ENCODE measurements around the gene LMOD3. TPM values are rescaled to one million over a fixed set of nuclear protein-coding genes. Genes with fewer than 3 reads are reported as not detected.

LMOD3 gene
- total and polyA plus RNA-seq, 2 donors (not counting 3 experiments of a cell fraction or from before 2014, with no cell fraction given) = not detected

DNA sequence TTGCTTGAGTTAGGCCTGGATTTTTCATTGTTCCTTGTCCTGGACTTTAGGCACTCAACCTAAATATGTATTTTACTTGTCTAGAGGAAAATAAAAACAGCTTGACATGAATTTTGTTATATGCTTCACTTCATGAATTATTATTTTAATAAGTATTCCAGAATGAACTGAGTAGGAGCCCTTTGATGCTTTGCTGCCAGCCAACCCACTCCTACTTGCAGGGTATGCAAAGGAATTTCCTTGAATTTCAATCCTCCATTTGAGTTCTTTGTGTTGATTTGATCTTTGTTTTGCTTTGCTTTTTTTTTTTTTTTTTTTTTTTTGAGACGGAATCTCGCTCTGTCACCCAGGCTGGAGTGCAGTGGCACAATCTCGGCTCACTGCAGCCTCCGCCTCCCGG, 26.1 kb downstream of the LMOD3 start:
- ChIA-PET POLR2A (no interaction called here), CTCF (interaction anchor here (1.1 kb wide), 1 partner anchor 25 kb away, joined by 3 read pairs; no protein-coding TSS in a partner anchor)
- no TSS peak for BruUV-seq (replicated peaks)
- H3K4me2 ChIP-seq (ENCODE audit: insufficient read depth, low read length) = no peak overlapping the region
- H3K27ac ChIP-seq (ENCODE audit: insufficient read depth, low read depth, low read length) = no peak overlapping the region
- H3K4me1 ChIP-seq (ENCODE audit: control insufficient read depth, extremely low read depth, insufficient read depth, low read length) = peaks cover 28% of the 10 kb centered on the region
- DNase-seq (ENCODE audit: low read depth, low spot score) = no peak
- no peaks in the 10 kb centered on the region for H3K9me3 ChIP-seq (replicated peaks; ENCODE audit: control insufficient read depth, insufficient read depth, low read length)
- H3K4me3 ChIP-seq (replicated peaks in 1 of 3; ENCODE audit: insufficient read depth in 1 of 3, low read depth in 1 of 3, low read length in 3 of 3) = no peak overlapping the region
- H3K9me1 ChIP-seq (replicated peaks; ENCODE audit: control insufficient read depth, extremely low read depth, insufficient read depth, low read length) = no peaks in the 10 kb centered on the region
- H4K20me1 ChIP-seq (replicated peaks; ENCODE audit: control insufficient read depth, extremely low read depth, insufficient read depth, low read length) = no peaks in the 10 kb centered on the region
- dilution Hi-C loops (cut with MboI; ENCODE audit: extremely low pct_ligation_motif_present, low sequenced_read_pairs) = no loop called here
- H2AFZ ChIP-seq (ENCODE audit: low read depth, low read length) = no peak overlapping the region
- TF ChIP-seq GATA2 (IDR thresholded peaks at IDR 0.05; ENCODE audit: insufficient read depth, insufficient read length, low read depth, low read length) (no peak), MYC (IDR thresholded peaks at IDR 0.05; ENCODE audit: low read depth, low read length) (no peak), JUN (IDR thresholded peaks at IDR 0.05; ENCODE audit: borderline replicate concordance, insufficient read depth, insufficient read length, low read depth) (no peak), EZH2 (IDR thresholded peaks at IDR 0.05; ENCODE audit: borderline replicate concordance, low read depth, low read length, severe bottlenecking) (no peak), FOS (IDR thresholded peaks at IDR 0.05; ENCODE audit: borderline replicate concordance, insufficient read depth, low read length) (no peak), POLR2A (IDR thresholded peaks at IDR 0.05; ENCODE audit: low read depth, low read length) (no peak), POLR2AphosphoS5 (IDR thresholded peaks at IDR 0.05; ENCODE audit: insufficient read depth, low read depth, low read length) (no peak)
- TF ChIP-seq, protein P1, sequence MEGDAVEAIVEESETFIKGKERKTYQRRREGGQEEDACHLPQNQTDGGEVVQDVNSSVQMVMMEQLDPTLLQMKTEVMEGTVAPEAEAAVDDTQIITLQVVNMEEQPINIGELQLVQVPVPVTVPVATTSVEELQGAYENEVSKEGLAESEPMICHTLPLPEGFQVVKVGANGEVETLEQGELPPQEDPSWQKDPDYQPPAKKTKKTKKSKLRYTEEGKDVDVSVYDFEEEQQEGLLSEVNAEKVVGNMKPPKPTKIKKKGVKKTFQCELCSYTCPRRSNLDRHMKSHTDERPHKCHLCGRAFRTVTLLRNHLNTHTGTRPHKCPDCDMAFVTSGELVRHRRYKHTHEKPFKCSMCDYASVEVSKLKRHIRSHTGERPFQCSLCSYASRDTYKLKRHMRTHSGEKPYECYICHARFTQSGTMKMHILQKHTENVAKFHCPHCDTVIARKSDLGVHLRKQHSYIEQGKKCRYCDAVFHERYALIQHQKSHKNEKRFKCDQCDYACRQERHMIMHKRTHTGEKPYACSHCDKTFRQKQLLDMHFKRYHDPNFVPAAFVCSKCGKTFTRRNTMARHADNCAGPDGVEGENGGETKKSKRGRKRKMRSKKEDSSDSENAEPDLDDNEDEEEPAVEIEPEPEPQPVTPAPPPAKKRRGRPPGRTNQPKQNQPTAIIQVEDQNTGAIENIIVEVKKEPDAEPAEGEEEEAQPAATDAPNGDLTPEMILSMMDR (IDR thresholded peaks at IDR 0.05; ENCODE audit: extremely low read depth in 1 of 2, insufficient read depth in 1 of 2, low read depth in 1 of 2, low read length in 2 of 2) = no peak
- TF ChIP-seq, protein P2, sequence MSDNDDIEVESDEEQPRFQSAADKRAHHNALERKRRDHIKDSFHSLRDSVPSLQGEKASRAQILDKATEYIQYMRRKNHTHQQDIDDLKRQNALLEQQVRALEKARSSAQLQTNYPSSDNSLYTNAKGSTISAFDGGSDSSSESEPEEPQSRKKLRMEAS (IDR thresholded peaks at IDR 0.05; ENCODE audit: insufficient read depth, insufficient read length) = no peak
- H3K9ac ChIP-seq (replicated peaks; ENCODE audit: extremely low read depth, insufficient read depth, low read length) = no peak overlapping the region
- intact Hi-C loops (cut with micrococcal nuclease) = no loop called here
- H3K36me3 ChIP-seq (ENCODE audit: control insufficient read depth in 2 of 2, extremely low read depth in 1 of 2, insufficient read depth in 2 of 2, low read length in 2 of 2) = peaks cover 0 to 4% of the 10 kb centered on the region in 2 experiments
- FAIRE-seq = no peak
- no peaks in the 10 kb centered on the region for H3K27me3 ChIP-seq (ENCODE audit: control insufficient read depth in 2 of 2, insufficient read depth in 2 of 2, low read length in 2 of 2)
- peaks cover 72% of the 10 kb centered on the region for H3K79me2 ChIP-seq (ENCODE audit: control insufficient read depth, insufficient read depth, low read length)

Measured in endothelial cell of umbilical vein (primary cell).